DOHH2 (cell line): ENCODE results near the gene SNRNP200.

ENCODE experiments used
- H3F3A ChIP-seq: fragments of 200-600 bp; sonication (generic), shearing (Covaris generic); 2 replicates; pipeline ENCODE4 v1.6.0; 2016; ENCODE audit warnings: antibody characterized with exemption, mild to moderate bottlenecking; ENCODE audit not compliant: control insufficient read depth, insufficient read depth
- H3K27ac ChIP-seq: fragments of 200-600 bp; sonication (generic); 2 replicates; pipeline ENCODE4 v1.5.1; 2014; ENCODE audit warnings: low read depth, mild to moderate bottlenecking, low read length, moderate library complexity
- H3K27me3 ChIP-seq: fragments of 200-600 bp; sonication (generic); 2 replicates; pipeline ENCODE4 v1.6.1; 2014; ENCODE audit warnings: mild to moderate bottlenecking, low read length, mixed read lengths; ENCODE audit not compliant: control insufficient read depth
- H3K36me3 ChIP-seq: fragments of 200-600 bp; sonication (generic); 2 replicates; pipeline ENCODE4 v1.6.1; 2014; ENCODE audit warnings: mild to moderate bottlenecking, low read length, moderate library complexity, mixed read lengths; ENCODE audit not compliant: control insufficient read depth
- H3K4me1 ChIP-seq: fragments of 200-600 bp; sonication (generic); 2 replicates; pipeline ENCODE4 v1.6.1; 2014; ENCODE audit warnings: mild to moderate bottlenecking, low read length, mixed read lengths; ENCODE audit not compliant: control insufficient read depth
- H3K4me2 ChIP-seq: fragments of 200-600 bp; sonication (generic); 2 replicates; pipeline ENCODE4 v1.6.0; 2014; ENCODE audit warnings: mild to moderate bottlenecking, low read length, moderate library complexity
- H3K4me3 ChIP-seq: fragments of 200-600 bp; sonication (generic); 2 replicates; pipeline ENCODE4 v1.5.1; 2014; ENCODE audit warnings: mild to moderate bottlenecking, low read length, mixed read lengths
- H3K79me2 ChIP-seq: fragments of 200-600 bp; sonication (generic); 2 replicates; pipeline ENCODE4 v1.6.1; 2014; ENCODE audit warnings: mild to moderate bottlenecking, low read length, mixed read lengths; ENCODE audit not compliant: control insufficient read depth
- H3K9me2 ChIP-seq: fragments of 200-600 bp; sonication (generic); replicated peaks from 2 replicates; pipeline ENCODE4 v1.6.1; 2014; ENCODE audit warnings: mild to moderate bottlenecking, low read length, mixed read lengths; ENCODE audit not compliant: control insufficient read depth
- H3K9me3 ChIP-seq: fragments of 200-600 bp; sonication (generic); 2 replicates; pipeline ENCODE4 v1.6.1; 2014; ENCODE audit warnings: antibody characterized with exemption, low read length, mixed read lengths; ENCODE audit not compliant: control insufficient read depth, insufficient read depth
- H4K20me1 ChIP-seq: fragments of 200-600 bp; sonication (generic); 2 replicates; pipeline ENCODE4 v1.6.0; 2014; ENCODE audit warnings: low read depth, mild to moderate bottlenecking, antibody characterized with exemption, low read length, moderate library complexity; ENCODE audit not compliant: control insufficient read depth, insufficient read depth
- CTCF ChIP-seq: fragments of 200-600 bp; sonication (generic); IDR thresholded peaks from one replicate; pipeline ENCODE4 v1.5.1; 2014; ENCODE audit warnings: antibody characterized with exemption, mild to moderate bottlenecking, low read depth, low read length; ENCODE audit not compliant: poor library complexity, severe bottlenecking
- EZH2phosphoT487 ChIP-seq: fragments of 200-600 bp; sonication (generic); IDR thresholded peaks from 2 replicates; pipeline ENCODE4 v1.6.1; 2017; ENCODE audit warnings: borderline replicate concordance, mild to moderate bottlenecking, antibody characterized with exemption, low read length, moderate library complexity, mixed read lengths

The SNRNP200 gene

GRCh38 chr2:96353032-96353561 is 47.8 kb upstream of the SNRNP200 start:
- Histone ChIP-seq H3K27ac (no peak overlapping the region), H4K20me1 (no peaks in the 10 kb centered on the region), H3K4me1 (no peaks in the 10 kb centered on the region), H3K27me3 (no peaks in the 10 kb centered on the region), H3K9me3 (no peaks in the 10 kb centered on the region), H3K9me2 (no peaks in the 10 kb centered on the region), H3K36me3 (peaks cover 96% of the 10 kb centered on the region), H3F3A (no peaks in the 10 kb centered on the region), H3K4me2 (no peak overlapping the region), H3K79me2 (no peaks in the 10 kb centered on the region), H3K4me3 (no peak overlapping the region)
- TF ChIP-seq EZH2phosphoT487 (no peak), CTCF (no peak)

GRCh38 chr2:96347395-96347794 is 42.0 kb upstream of the SNRNP200 start:
- no peaks in the 10 kb centered on the region for H3K27me3 ChIP-seq
- TF ChIP-seq CTCF (no peak), EZH2phosphoT487 (no peak)
- no peaks in the 10 kb centered on the region for H3K9me2 ChIP-seq
- H3F3A ChIP-seq = no peaks in the 10 kb centered on the region
- peaks cover 38% of the 10 kb centered on the region for H3K79me2 ChIP-seq
- H3K27ac ChIP-seq = no peak overlapping the region
- H3K36me3 ChIP-seq = peaks cover 97% of the 10 kb centered on the region
- H3K4me3 ChIP-seq = no peak overlapping the region
- peaks cover 4% of the 10 kb centered on the region; the same call in 1 of the 2 replicates for H3K4me1 ChIP-seq
- H3K4me2 ChIP-seq = no peak overlapping the region
- H4K20me1 ChIP-seq = no peaks in the 10 kb centered on the region
- H3K9me3 ChIP-seq = no peaks in the 10 kb centered on the region

- Histone ChIP-seq H3K9me2 (no peaks in the 10 kb centered on the region), H3K79me2 (peaks cover 53% of the 10 kb centered on the region), H3K4me3 (no peak overlapping the region), H3K27me3 (no peaks in the 10 kb centered on the region), H3K36me3 (peaks cover 98% of the 10 kb centered on the region), H3K27ac (no peak overlapping the region), H4K20me1 (no peaks in the 10 kb centered on the region; the same call in 1 of the 2 replicates), H3F3A (no peaks in the 10 kb centered on the region), H3K4me2 (no peak overlapping the region), H3K4me1 (peaks cover 10% of the 10 kb centered on the region; the same call in 1 of the 2 replicates), H3K9me3 (no peaks in the 10 kb centered on the region)
- TF ChIP-seq EZH2phosphoT487 = no peak
- TF ChIP-seq CTCF = no peak
Measured at GRCh38 chr2:96345868-96346462, 40.6 kb upstream of the SNRNP200 start.
